EH (cell line): ENCODE measurements around the gene PRRT4.

Source experiments
- DNase-seq: peaks from one replicate; pipeline ENCODE4 v3.0.0-alpha.2; 2015; ENCODE audit warnings: low read depth

PRRT4 gene

DNA sequence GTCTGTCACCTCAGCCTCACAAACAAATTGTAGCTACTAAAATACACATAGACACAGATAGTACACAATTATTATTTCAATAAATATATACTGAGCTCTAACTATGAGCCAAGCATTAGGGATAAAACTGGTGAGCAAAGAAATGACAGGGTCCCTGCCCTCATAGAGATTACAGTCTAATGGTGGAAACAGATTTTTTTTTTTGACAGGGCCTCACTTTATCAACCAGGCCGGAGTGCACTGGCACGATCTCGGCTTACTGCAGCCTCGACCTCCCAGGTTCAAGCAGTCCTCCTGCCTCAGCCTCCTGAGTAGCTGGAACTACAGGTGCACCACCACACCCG lies 17.1 kb downstream of the PRRT4 start:
- DNase-seq, result no peak

- DNase-seq, result peak; percentile 93
Observed at GRCh38 chr7:128343554-128344430, 17.7 kb downstream of the PRRT4 start, which contains the start of gene RBM28. TSS of gene RBM28 (minus strand) at chr7:128343908. CDS start at chr7:128343793, 115 bp downstream.

- DNase-seq, result no peak
Observed at GRCh38 chr7:128341733-128342132, 19.8 kb downstream of the PRRT4 start.

DNA sequence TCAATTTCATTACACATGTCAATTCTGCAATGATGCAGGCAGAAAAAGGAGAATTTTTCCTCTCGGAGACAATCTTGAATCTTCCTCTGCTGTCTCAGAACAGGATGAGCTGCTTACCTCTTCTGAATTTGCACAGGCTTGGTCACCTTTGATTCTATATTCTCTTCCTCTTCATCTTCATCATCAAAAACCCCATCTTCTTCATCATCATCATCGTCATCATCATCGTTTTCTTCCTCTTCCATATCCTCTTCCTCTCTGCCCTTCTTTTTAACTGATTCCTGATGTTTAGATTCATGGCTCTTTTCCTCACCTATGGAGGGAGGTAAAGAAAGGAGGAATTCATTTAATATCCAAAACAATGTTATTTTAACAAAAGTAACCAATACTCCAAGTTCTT lies 25.8 kb downstream of the PRRT4 start:
- DNase-seq, result no peak

GRCh38 chr7:128324368-128324680 lies 37.2 kb downstream of the PRRT4 start:
- DNase-seq, result no peak

DNA sequence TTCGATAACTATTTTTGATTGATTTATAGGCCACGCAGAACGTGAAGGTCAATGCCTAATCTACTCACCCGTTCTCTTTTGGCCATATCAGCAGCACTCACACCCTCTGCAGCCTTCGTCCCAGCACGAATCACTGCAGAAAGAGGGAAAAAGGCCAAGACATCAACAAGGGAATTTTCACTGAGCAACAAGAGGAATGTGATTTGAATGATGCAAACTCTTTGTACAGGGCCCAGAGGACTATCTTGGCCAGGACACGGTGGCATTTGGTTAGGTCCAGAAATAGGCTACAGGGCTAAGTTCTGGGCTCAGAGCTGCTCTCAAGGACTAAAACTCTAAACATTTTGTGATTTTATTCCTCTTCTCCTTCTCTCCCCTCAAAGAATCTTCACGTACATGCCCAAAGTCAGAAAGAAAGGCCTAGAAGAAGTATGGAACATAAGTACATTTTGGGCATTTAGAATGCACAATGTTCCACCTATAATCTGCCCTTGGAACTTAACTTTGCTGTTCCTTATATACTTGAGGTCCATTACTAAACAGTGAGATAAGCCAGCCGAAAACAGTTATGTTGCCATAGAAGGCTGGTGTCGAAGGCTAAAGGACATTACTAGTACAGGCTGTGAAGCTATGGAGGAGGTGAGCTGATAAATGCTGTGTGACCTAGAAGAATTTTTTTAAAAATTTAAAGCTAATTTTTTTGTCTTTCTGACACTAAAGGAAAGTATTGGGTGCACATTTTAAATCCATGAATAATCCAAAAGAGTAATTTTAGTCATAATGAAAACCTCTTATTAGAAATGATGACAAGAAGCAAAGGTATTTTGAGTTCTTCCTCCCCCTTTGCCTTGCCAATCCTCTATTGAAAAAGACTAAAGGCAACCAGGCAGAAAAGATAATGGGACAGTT lies 37.8 kb downstream of the PRRT4 start:
- DNase-seq, result peak; percentile 66

DNA sequence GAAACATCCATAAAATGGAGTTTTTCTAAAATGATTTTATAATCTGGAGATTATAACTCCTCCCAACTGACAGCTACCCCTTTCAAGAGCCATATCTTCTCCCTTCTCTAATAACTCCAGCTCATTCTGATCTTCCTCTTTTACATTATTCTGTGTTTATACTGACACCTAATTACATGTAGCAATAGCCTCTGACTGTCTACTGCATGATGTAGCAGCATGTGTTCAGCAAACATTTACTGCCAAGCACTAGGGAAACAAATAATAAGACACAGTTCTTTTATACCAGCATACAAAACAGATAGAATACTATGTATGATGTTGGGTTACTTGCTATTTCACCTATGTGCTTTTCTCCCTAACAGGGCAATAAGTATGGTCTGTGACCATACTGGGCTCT lies 38.5 kb downstream of the PRRT4 start:
- no peak for DNase-seq

- peak; percentile 67 for DNase-seq
Observed at GRCh38 chr7:128322040-128322643, 39.3 kb downstream of the PRRT4 start.

- no peak for DNase-seq
Observed at GRCh38 chr7:128321044-128321422, 40.5 kb downstream of the PRRT4 start.

GRCh38 chr7:128318691-128319090 lies 42.8 kb downstream of the PRRT4 start:
- no peak for DNase-seq

DNA sequence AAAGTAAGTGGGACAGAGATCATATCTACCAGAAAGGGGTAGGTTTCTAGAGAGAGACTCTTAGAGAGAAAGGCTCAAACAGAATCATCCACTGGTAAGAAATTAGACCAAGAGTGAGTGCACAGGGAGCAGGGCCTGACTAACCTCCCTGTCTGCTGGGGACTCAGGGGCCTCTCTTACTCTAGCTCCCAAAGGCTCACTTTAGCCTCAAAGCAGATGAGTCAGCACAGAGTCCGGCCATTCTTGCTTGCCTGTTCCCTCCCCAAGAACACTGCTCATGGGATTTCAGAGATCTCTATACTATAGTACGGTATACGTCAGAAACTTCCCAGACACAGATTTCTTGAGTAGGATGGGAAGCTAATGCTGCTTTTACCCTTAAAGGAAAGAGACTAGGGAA lies 50.5 kb downstream of the PRRT4 start:
- no peak for DNase-seq

DNA sequence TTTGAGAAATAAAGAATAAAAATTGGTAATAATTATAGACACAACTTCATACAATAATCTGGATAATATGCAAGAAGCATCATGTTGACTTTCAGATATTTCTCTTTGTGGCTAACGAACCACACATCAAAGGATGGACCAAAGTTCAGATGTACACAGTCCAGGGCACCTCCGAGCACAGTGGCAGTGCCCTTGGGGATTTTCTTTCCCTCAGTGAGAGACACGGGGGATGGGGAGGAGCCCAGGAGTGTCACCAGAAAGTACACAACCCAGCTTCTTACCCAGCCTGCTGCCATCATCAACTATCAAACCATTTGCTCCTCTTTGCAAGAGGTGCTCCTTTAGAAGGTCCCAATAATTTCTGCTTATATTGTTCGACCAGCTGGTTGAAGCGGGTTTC lies 51.0 kb downstream of the PRRT4 start:
- DNase-seq, result no peak

DNA sequence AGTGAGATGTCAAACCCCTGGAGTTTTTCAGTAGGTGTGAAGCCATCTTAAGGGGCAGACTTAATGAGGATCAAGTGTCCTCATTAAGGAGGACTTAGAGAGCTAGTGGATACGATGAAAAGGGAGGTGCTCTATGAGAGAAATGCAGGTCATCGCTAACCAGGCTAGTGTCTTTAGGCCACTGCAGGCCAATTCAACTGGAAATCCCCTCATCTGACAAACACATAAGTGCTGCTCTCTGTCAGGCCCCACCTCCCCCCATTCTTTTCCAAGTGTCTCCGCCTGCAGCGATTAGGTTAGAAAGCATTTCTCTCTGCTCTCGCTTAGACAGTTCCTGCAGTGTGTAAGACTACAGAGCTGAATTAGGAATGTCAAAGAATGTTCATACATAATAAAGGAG lies 51.5 kb downstream of the PRRT4 start:
- no peak for DNase-seq

- no peak for DNase-seq
Observed at GRCh38 chr7:128309124-128309523, 52.4 kb downstream of the PRRT4 start.

- DNase-seq, result no peak
Observed at GRCh38 chr7:128307061-128307460, 54.4 kb downstream of the PRRT4 start.

- DNase-seq, result no peak
Observed at GRCh38 chr7:128304212-128304611, 57.3 kb downstream of the PRRT4 start.

GRCh38 chr7:128303643-128304042 lies 57.8 kb downstream of the PRRT4 start:
- no peak for DNase-seq

DNA sequence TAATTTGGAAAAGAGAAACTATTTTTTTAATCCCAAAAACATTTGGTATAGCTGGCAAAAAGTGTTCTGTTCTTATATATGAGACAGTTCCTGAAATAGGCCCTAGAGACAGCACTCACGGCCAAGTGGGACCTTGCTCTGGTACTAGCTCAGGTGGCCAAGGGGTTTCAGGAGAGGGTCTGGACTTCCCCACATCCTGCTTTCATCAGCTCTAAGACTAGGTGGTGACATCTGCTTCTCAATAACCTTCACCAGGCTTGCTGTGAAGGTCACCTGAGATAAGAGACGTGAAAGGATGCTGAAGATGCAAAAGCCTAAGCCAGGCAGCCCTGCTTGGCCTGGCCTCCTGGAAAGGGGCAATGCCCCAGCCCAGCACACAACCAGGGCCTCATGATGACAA lies 58.4 kb downstream of the PRRT4 start:
- DNase-seq, result no peak

GRCh38 chr7:128302139-128302538 lies 59.4 kb downstream of the PRRT4 start:
- DNase-seq, result no peak
